ENCODE results near the gene ZYX. TPM values are rescaled to one million over a fixed set of nuclear protein-coding genes. Genes with fewer than 3 reads are reported as not detected.

Gene ZYX
- total RNA-seq, 2 donors from 2014 or later: 40.2 to 60.6 TPM

DNA sequence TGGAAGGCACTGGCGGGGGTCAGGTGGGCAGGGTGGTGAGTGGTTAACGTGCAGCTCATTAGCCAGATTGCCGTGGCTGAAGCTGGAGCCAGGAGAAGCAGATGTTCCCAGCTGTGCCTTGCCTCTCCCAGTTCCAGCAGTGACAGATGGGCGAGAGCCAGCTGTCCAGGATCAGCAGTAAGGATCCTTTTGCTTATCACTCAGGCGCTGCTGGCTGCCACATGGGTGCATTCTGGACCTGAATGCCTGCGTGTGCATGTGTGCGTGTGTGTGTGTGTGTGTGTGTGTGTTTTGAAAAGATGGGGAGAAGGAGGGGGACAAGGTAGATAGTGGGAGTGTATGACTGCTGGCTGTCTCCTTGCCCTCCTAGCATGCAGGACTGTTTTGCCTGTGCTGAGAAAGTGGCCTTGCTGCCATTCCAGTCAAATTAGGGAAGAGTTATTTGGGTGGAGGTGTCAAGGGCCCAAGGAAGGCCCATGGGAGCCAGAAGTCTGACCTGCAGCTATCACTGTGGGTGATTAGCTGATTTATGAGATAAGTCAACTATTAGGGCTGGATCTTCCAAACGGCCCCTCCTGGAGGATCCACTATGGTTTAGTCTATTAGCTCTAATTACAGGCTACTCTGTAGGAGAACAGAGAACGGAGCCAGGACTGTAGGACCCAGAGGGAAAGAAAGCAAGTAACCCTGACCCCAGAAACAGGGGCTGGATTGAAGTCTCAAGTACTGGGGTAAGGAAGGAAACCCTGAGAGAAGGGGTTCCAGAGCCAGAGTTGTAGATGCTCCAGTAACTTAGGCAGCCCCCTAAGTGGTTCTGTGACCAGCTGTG is 24.2 kb downstream of the ZYX start:
- DNase-seq (no peak), ATAC-seq (no peak)
- H3K4me3 ChIP-seq: no peak overlapping the region
- H3K27me3 ChIP-seq: no peaks in the 10 kb centered on the region
- TF ChIP-seq, protein P1, sequence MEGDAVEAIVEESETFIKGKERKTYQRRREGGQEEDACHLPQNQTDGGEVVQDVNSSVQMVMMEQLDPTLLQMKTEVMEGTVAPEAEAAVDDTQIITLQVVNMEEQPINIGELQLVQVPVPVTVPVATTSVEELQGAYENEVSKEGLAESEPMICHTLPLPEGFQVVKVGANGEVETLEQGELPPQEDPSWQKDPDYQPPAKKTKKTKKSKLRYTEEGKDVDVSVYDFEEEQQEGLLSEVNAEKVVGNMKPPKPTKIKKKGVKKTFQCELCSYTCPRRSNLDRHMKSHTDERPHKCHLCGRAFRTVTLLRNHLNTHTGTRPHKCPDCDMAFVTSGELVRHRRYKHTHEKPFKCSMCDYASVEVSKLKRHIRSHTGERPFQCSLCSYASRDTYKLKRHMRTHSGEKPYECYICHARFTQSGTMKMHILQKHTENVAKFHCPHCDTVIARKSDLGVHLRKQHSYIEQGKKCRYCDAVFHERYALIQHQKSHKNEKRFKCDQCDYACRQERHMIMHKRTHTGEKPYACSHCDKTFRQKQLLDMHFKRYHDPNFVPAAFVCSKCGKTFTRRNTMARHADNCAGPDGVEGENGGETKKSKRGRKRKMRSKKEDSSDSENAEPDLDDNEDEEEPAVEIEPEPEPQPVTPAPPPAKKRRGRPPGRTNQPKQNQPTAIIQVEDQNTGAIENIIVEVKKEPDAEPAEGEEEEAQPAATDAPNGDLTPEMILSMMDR (IDR thresholded peaks at IDR 0.05): no peak
- no peak for TF ChIP-seq POLR2A (IDR thresholded peaks at IDR 0.05)
- intact Hi-C loops (cut with DNase I): no loop called here
- no peak overlapping the region for H3K27ac ChIP-seq
- no peaks in the 10 kb centered on the region for H3K36me3 ChIP-seq (replicated peaks in 1 of 2; ENCODE audit: insufficient read depth in 1 of 2, low read depth in 2 of 2)
- H3K4me1 ChIP-seq: peaks cover 22% of the 10 kb centered on the region
- H3K9me3 ChIP-seq: no peaks in the 10 kb centered on the region
- 68 to 72% methylated on average over 9 of the region's 9 CpGs for whole genome bisulfite sequencing, 2 donors

DNA sequence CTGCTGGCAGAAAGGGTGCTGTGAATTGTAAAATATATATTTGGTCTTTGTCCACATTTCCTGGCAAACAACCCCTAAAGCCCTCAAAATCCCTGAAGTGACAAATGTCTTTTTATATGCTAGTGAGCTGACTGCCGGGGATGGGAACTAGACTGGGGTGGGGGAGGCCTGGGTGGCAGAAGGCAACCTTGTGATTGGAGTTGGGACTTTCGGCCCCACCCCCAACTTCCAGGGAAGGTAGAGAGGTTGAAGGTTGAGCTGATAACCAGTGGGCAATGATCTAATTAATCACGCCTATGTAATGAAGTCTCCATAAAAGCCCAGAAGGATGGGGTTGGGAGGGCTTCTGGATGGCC is 24.8 kb downstream of the ZYX start:
- intact Hi-C loops (cut with DNase I): no loop called here
- no peak for ATAC-seq
- Histone ChIP-seq H3K4me1 (peaks cover 22% of the 10 kb centered on the region), H3K4me3 (no peak overlapping the region), H3K27ac (no peak overlapping the region), H3K27me3 (no peaks in the 10 kb centered on the region), H3K36me3 (replicated peaks in 1 of 2; ENCODE audit: insufficient read depth in 1 of 2, low read depth in 2 of 2) (no peaks in the 10 kb centered on the region), H3K9me3 (no peaks in the 10 kb centered on the region)
- WGBS, 2 donors: 74 to 84% methylated on average over 2 to 3 of the region's 3 CpGs
- TF ChIP-seq POLR2A (IDR thresholded peaks at IDR 0.05): no peak
- TF ChIP-seq, protein P1 (IDR thresholded peaks at IDR 0.05): no peak
- no peak for DNase-seq

DNA sequence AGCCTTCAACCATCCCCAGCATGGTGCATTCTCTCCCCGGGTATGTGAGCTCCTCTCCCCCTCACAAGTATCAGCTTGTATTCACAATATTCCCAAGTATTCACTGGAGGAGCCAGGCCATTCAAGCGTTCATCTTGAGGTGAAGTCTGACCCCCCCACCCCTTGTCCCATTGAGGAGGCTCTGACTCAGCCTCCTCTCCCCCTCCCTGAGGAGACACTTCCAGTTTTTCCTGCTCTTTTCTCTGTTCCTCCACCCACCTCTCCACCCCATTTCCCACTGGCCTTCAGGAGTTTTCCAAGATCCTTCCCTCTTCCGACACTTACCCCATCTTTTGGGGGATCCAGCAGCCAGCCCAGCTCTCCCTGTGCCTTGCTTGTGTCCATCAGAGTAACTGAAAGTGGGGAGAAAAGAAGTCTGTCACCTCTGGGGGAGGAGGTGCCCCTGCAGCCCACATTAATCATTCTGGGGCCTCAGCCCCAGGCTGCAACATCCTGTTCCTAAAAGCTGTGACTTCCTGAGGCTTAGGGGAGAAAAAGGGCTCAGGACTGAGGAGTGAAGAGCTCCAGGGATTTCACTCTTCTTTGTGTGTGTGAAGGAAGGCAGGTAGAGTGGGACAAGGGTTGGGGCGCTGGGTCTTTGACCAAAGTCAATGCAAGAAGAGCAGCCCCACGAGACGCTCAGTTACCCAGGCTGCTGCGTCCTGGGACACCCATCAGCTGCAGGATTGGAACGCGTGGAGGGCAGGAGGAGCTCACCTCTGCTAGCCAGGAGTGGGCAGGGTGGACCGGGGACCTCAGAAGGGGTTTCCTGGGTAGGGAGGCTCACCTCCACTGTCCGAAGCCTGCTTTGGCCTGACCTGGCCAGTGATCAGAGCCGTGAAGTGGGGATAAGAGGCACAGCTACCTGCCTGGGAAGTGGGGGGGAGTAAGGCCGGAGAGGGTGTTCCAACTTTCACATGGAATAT is 26.4 kb downstream of the ZYX start:
- TF ChIP-seq, protein P1 (IDR thresholded peaks at IDR 0.05): no peak
- TF ChIP-seq POLR2A (IDR thresholded peaks at IDR 0.05): no peak
- DNase-seq (no peak), ATAC-seq (peak; percentile 5)
- Histone ChIP-seq H3K27ac (peak overlapping the region in 3 of 4 donors; percentile 28 to 69 (median 58)), H3K4me3 (peak overlapping the region; percentile 58 to 93), H3K27me3 (no peaks in the 10 kb centered on the region), H3K4me1 (peaks cover 27% of the 10 kb centered on the region), H3K9me3 (no peaks in the 10 kb centered on the region), H3K36me3 (replicated peaks in 1 of 2; ENCODE audit: insufficient read depth in 1 of 2, low read depth in 2 of 2) (no peaks in the 10 kb centered on the region)
- intact Hi-C loops (cut with DNase I): no loop called here
- WGBS, 2 donors: 34 to 43% methylated on average over 10 to 13 of the region's 13 CpGs

DNA sequence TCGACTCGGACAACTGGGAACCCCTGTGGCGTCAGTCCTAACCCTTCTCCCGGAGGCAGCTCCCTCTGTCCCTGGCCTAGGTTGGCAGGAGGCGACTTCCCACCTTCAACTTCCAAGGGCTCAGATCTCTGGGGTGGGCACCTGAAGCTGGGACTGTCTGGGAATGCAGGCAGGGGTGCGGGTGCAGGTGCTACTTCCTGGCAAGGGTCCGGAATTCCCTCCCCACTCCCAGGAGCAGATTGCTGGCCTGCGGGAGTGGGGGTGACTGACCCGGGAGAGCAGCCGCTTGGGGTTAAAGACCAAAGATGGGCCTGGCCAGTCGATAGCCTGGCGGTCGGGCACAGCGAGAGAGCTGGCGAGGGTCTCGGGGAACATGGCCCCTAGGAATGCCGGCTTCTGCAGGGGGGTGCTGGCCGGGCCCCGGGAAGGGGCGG is 27.1 kb downstream of the ZYX start:
- peaks cover 32% of the 10 kb centered on the region for H3K4me1 ChIP-seq
- intact Hi-C loops (cut with DNase I): no loop called here
- 2% methylated on average over 11 of the region's 20 CpGs; no CpG with 5 or more reads in 1 of the 2 donors for WGBS, 2 donors
- H3K36me3 ChIP-seq (replicated peaks in 1 of 2; ENCODE audit: insufficient read depth in 1 of 2, low read depth in 2 of 2): no peaks in the 10 kb centered on the region
- no peaks in the 10 kb centered on the region for H3K27me3 ChIP-seq
- H3K9me3 ChIP-seq: no peaks in the 10 kb centered on the region
- ATAC-seq: peak; percentile 21
- TF ChIP-seq, protein P1 (IDR thresholded peaks at IDR 0.05): no peak
- no peak for TF ChIP-seq POLR2A (IDR thresholded peaks at IDR 0.05)
- H3K27ac ChIP-seq: peak overlapping the region in 3 of 4 donors; percentile 28 to 69 (median 58)
- H3K4me3 ChIP-seq: peak overlapping the region; percentile 58 to 93
- peak in 3 of 4 donors; percentile 41 to 48 (median 45) for DNase-seq

Data from body of pancreas (tissue), 4 donors.